SJCRH30 (cell line): Measurements from ENCODE around the gene COLEC12. TPM values are rescaled to one million over a fixed set of nuclear protein-coding genes. Genes with fewer than 3 reads are reported as not detected.

Experiments used
- DNase-seq, 2 experiments: peaks; one replicate each; pipeline ENCODE4 v3.0.0-alpha.2; 2015 to 2020
- H3K27ac ChIP-seq: fragments of 250-450 bp; sonication (Bioruptor Pico); 2 replicates; pipeline ENCODE4 v1.5.1; 2020; ENCODE audit warnings: mild to moderate bottlenecking, moderate library complexity
- H3K27me3 ChIP-seq: fragments of 250-450 bp; sonication (Bioruptor Pico); 2 replicates; pipeline ENCODE4 v1.5.1; 2020; ENCODE audit warnings: mild to moderate bottlenecking, moderate library complexity
- H3K36me3 ChIP-seq: fragments of 250-450 bp; sonication (Bioruptor Pico); 2 replicates; pipeline ENCODE4 v1.5.1; 2020; ENCODE audit warnings: mild to moderate bottlenecking, moderate library complexity
- H3K4me1 ChIP-seq: fragments of 250-450 bp; sonication (Bioruptor Pico); 2 replicates; pipeline ENCODE4 v1.5.1; 2020; ENCODE audit warnings: mild to moderate bottlenecking, moderate library complexity
- H3K4me3 ChIP-seq: fragments of 250-450 bp; sonication (Bioruptor Pico); 2 replicates; pipeline ENCODE4 v1.5.1; 2020; ENCODE audit warnings: mild to moderate bottlenecking, moderate library complexity
- H3K9me3 ChIP-seq: fragments of 250-450 bp; sonication (Bioruptor Pico); replicated peaks from 2 replicates; pipeline ENCODE4 v1.5.1; 2020; ENCODE audit warnings: mild to moderate bottlenecking, moderate library complexity
- total RNA-seq: library from RNA; depleted of rRNA; stranded (reverse); fragments of >200 nt; shearing (Covaris generic); gene quantifications from 2 replicates; pipeline ENCODE4 v1.2.3, GENCODE V29; 2014

Gene COLEC12
- total RNA-seq, 1 experiment from 2014 or later = not detected

- Histone ChIP-seq H3K36me3 (no peaks in the 10 kb centered on the region), H3K27ac (no peak overlapping the region), H3K9me3 (no peaks in the 10 kb centered on the region), H3K27me3 (no peaks in the 10 kb centered on the region), H3K4me1 (peaks cover 5% of the 10 kb centered on the region; the same call in 1 of the 2 replicates), H3K4me3 (no peak overlapping the region)
- no peak for DNase-seq
Measured at GRCh38 chr18:471716-472115, 28.8 kb downstream of the COLEC12 start.

GRCh38 chr18:470661-471501 is 29.6 kb downstream of the COLEC12 start:
- no peak overlapping the region for H3K4me3 ChIP-seq
- H3K36me3 ChIP-seq = no peaks in the 10 kb centered on the region
- H3K4me1 ChIP-seq = peaks cover 5% of the 10 kb centered on the region; the same call in 1 of the 2 replicates
- DNase-seq = no peak
- no peaks in the 10 kb centered on the region for H3K27me3 ChIP-seq
- H3K27ac ChIP-seq = no peak overlapping the region
- no peaks in the 10 kb centered on the region for H3K9me3 ChIP-seq

GRCh38 chr18:468955-469790 is 31.3 kb downstream of the COLEC12 start:
- H3K27ac ChIP-seq = no peak overlapping the region
- H3K36me3 ChIP-seq = no peaks in the 10 kb centered on the region
- no peak overlapping the region for H3K4me3 ChIP-seq
- H3K9me3 ChIP-seq = no peaks in the 10 kb centered on the region
- H3K4me1 ChIP-seq = no peaks in the 10 kb centered on the region
- DNase-seq = no peak
- H3K27me3 ChIP-seq = no peaks in the 10 kb centered on the region

- Histone ChIP-seq H3K4me1 (no peaks in the 10 kb centered on the region), H3K9me3 (no peaks in the 10 kb centered on the region), H3K27ac (no peak overlapping the region), H3K4me3 (no peak overlapping the region), H3K27me3 (no peaks in the 10 kb centered on the region), H3K36me3 (no peaks in the 10 kb centered on the region)
- no peak for DNase-seq
Measured at GRCh38 chr18:463827-464541, 36.5 kb downstream of the COLEC12 start.

- Histone ChIP-seq H3K4me1 (no peaks in the 10 kb centered on the region), H3K27me3 (no peaks in the 10 kb centered on the region), H3K4me3 (no peak overlapping the region), H3K36me3 (no peaks in the 10 kb centered on the region), H3K9me3 (no peaks in the 10 kb centered on the region), H3K27ac (no peak overlapping the region)
- no peak for DNase-seq
Measured at GRCh38 chr18:463403-463802, 37.1 kb downstream of the COLEC12 start.

GRCh38 chr18:461762-462161 is 38.7 kb downstream of the COLEC12 start:
- H3K9me3 ChIP-seq = no peaks in the 10 kb centered on the region
- no peaks in the 10 kb centered on the region for H3K27me3 ChIP-seq
- DNase-seq = no peak
- peaks cover 9% of the 10 kb centered on the region for H3K4me1 ChIP-seq
- no peaks in the 10 kb centered on the region for H3K36me3 ChIP-seq
- H3K4me3 ChIP-seq = no peak overlapping the region
- no peak overlapping the region for H3K27ac ChIP-seq

GRCh38 chr18:460791-461190 is 39.7 kb downstream of the COLEC12 start:
- H3K36me3 ChIP-seq = no peaks in the 10 kb centered on the region

GRCh38 chr18:459814-460593 is 40.5 kb downstream of the COLEC12 start:
- Histone ChIP-seq H3K9me3 (no peaks in the 10 kb centered on the region), H3K4me3 (no peak overlapping the region), H3K27me3 (no peaks in the 10 kb centered on the region), H3K36me3 (no peaks in the 10 kb centered on the region), H3K27ac (no peak overlapping the region), H3K4me1 (peaks cover 9% of the 10 kb centered on the region)
- no peak for DNase-seq

More at GRCh38 chr18:460791-461190, 39.7 kb downstream of the COLEC12 start:
- H3K27ac ChIP-seq = no peak overlapping the region
- no peaks in the 10 kb centered on the region for H3K27me3 ChIP-seq
- H3K4me3 ChIP-seq = no peak overlapping the region
- DNase-seq = no peak
- H3K9me3 ChIP-seq = no peaks in the 10 kb centered on the region
- H3K4me1 ChIP-seq = peaks cover 9% of the 10 kb centered on the region

GRCh38 chr18:457521-458412 is 42.7 kb downstream of the COLEC12 start:
- Histone ChIP-seq H3K4me3 (peak overlapping the region; percentile 23), H3K27ac (no peak overlapping the region), H3K4me1 (peaks cover 9% of the 10 kb centered on the region), H3K9me3 (no peaks in the 10 kb centered on the region), H3K36me3 (no peaks in the 10 kb centered on the region), H3K27me3 (no peaks in the 10 kb centered on the region)
- no peak for DNase-seq

GRCh38 chr18:457140-457519 is 43.4 kb downstream of the COLEC12 start:
- Histone ChIP-seq H3K4me3 (peak overlapping the region; percentile 23), H3K27me3 (no peaks in the 10 kb centered on the region), H3K4me1 (peaks cover 9% of the 10 kb centered on the region), H3K36me3 (no peaks in the 10 kb centered on the region), H3K9me3 (no peaks in the 10 kb centered on the region), H3K27ac (peak overlapping the region; percentile 14; the same call in 1 of the 2 replicates)
- peak; percentile 78 to 89 for DNase-seq

GRCh38 chr18:456361-457139 is 44.0 kb downstream of the COLEC12 start:
- no peak for DNase-seq
- no peaks in the 10 kb centered on the region for H3K27me3 ChIP-seq
- peaks cover 9% of the 10 kb centered on the region for H3K4me1 ChIP-seq
- no peaks in the 10 kb centered on the region for H3K9me3 ChIP-seq
- H3K27ac ChIP-seq = peak overlapping the region; percentile 14; the same call in 1 of the 2 replicates
- peak overlapping the region; percentile 23 for H3K4me3 ChIP-seq
- H3K36me3 ChIP-seq = no peaks in the 10 kb centered on the region

- Histone ChIP-seq H3K27ac (no peak overlapping the region), H3K9me3 (no peaks in the 10 kb centered on the region), H3K4me3 (no peak overlapping the region), H3K27me3 (no peaks in the 10 kb centered on the region), H3K36me3 (no peaks in the 10 kb centered on the region), H3K4me1 (peaks cover 9% of the 10 kb centered on the region)
- no peak for DNase-seq
Measured at GRCh38 chr18:453400-453799, 47.1 kb downstream of the COLEC12 start.

GRCh38 chr18:452816-453215 is 47.7 kb downstream of the COLEC12 start:
- DNase-seq = peak in 1 of 2 experiments; percentile 24
- Histone ChIP-seq H3K27me3 (no peaks in the 10 kb centered on the region), H3K4me1 (peaks cover 6% of the 10 kb centered on the region), H3K27ac (no peak overlapping the region), H3K9me3 (no peaks in the 10 kb centered on the region), H3K4me3 (no peak overlapping the region), H3K36me3 (no peaks in the 10 kb centered on the region)
